NCI-H1105 treated with DMSO at 0.1 percent for 48 hours (cell line): ENCODE results near the gene CD84.
"Not testable (repeated sequence)": the region's sequence is repeated elsewhere in the genome, so short reads cannot be mapped to it uniquely, and the experiment has no call there.

Experiments
- DNase-seq: peaks from one replicate; lab custom pipeline; 2025; lab: John Stamatoyannopoulos, UW

CD84 gene

DNA sequence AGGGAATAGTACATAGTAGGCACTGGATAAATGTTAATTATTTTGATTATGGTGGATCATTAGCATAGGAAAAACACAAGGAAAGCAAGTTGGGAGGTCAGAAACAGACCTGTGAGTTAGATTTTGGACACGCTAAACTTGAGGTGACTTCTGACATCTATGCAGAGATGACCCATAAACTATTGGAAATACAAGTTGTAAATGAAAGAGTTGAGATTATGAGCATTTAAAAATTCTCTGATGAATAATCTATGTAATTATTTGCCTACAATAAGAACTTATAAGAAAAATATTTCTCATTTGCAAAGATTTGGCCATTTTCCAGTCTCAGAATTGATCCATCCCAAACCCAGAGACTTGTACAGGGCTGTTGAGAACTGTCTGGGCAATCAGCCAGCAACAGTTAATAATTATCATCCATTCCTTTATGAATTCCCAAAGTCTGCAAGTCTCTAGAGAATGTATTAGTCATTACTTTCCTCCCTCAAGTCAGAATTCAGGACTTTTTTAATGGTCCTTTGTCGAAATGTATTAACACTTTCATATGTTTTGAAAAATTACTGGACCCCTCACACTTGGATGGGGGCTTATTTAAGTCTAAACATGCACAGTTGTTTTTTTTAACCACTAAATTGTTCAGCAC lies 36.9 kb downstream of the CD84 start:
- DNase-seq = no peak

DNA sequence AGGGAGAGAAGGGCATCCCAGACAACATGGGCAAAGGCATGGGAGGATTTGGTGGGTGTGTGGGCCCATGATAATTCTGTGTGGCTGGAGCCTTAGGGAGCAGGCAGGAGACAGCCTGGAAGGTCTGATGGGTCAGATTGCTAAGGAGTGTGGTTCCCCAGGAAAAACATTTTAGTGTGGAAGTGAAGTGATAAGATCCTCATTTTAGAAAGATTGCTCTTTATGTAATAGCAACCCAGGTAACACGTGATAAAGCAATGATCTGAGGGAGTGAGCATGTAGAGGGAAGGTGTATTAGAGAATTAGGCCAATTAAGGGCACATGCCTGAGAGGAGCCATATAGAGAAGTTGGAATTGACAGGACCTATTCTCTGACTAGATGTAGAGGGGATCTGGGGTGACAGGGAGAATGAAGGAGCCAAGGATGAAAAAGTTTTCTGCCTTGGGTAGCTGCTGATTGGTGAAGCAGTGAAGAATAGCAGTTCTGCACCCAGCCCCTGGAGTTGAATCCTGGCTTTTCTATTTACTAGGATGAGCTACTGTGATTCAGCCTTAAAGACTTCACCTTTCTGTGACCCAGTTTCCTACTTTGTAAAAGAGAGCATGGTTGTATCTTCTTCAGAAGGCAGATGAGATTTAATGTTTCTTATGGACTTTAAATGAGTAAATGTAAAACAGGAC lies 37.5 kb downstream of the CD84 start:
- no peak for DNase-seq

DNA sequence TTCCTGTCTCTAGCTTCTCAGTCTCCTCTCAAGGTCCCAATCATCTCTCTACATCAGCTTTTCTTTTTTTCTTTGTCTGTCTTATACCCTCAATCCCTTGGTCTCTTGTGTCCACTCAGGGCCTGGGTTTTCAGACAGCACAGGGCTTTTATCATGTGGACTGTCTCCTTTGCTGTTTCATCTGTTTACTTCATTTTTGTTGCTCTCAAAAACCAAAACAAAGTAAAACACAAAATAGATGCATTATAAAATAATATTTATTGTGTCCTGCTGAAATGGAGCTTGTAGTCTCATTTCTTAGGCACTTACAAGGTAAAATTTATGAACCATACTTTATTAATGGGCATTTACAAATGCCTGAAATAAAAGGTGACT lies 38.5 kb downstream of the CD84 start:
- no peak for DNase-seq

DNA sequence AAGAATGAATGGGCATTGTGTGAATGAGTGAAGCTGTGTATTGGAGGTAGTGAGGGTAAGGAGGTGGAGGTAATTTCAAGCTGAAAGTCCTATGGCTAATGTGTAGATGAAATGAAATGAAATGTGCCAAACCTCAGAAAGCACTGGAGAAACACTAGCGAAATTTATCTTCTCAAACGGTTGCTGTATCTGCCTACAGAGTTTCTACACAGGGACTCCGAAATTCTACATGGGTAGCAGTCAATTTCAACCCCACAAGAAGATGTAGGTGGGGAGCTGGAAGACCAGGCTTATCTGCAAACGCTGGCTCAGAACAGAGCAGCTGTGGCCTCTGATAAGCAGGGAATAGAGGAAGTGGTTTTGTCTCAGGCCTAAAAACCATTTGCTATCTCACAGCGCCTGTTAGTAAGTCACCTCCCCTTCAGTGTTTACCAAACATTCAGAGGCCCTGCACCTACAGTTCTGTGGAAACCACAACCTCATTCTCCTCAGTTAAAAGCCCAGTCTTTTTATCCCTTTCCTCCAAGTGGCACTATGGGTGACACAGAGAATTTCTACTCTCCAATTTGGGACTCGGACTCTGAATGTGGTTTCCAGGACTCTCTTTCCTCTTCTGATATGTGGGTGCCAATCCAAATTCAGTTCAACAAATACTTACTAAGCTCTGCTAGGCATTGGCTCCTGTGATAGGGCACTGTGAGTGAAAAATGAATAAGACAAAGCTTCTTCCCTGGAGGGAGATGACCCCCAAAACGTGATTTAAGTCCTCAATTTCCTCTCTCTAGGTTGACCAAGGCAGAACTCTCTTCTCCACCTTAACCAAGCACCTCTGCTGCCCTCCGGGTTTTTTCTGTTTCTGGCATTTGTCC lies 39.1 kb downstream of the CD84 start:
- DNase-seq = no peak

DNA sequence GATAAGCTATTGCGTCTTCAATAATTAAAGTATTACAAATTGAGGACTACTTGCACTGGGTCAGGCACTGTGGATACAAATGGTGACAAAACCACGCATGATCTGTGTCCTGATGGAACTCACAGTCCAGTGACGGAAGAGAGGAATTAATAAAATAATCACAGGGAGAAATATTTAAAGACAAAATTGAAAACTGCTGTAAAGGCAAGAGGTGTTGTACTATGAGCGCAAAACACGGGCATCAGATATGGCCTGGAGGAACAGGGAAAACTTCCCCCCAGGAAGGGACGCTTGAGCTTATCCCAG lies 39.7 kb downstream of the CD84 start:
- DNase-seq = no peak

DNA sequence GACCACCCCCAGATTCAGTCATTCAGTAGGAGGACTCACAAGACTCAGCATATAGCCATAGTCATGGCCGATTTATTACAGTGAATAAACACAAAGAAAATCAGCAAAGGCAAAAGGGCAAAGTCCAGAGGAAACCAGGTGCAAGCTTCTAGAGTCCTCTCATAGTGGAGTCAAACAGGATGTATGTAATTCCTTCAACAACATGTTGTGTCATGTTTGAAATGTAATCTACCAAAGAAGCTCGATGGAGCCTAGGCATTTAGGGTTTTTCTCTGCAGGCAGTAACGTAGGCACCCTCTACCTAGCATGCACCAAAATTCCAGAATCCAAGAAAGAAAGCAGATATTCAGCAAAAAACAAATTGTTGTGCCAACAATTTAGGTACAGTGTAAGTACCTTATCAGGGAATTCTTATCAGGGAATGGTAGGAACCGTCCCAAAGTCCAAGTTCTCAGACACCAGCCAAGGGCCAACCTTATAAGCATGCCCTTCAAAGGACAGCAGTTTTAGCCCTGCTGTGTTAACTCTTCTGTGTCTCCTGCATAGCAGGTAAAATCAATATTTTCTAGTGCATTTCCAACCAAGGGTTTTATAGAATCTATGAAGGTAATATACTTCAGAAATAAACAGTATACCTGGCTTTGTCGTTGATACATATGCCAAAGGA lies 40.2 kb downstream of the CD84 start:
- DNase-seq = no peak

DNA sequence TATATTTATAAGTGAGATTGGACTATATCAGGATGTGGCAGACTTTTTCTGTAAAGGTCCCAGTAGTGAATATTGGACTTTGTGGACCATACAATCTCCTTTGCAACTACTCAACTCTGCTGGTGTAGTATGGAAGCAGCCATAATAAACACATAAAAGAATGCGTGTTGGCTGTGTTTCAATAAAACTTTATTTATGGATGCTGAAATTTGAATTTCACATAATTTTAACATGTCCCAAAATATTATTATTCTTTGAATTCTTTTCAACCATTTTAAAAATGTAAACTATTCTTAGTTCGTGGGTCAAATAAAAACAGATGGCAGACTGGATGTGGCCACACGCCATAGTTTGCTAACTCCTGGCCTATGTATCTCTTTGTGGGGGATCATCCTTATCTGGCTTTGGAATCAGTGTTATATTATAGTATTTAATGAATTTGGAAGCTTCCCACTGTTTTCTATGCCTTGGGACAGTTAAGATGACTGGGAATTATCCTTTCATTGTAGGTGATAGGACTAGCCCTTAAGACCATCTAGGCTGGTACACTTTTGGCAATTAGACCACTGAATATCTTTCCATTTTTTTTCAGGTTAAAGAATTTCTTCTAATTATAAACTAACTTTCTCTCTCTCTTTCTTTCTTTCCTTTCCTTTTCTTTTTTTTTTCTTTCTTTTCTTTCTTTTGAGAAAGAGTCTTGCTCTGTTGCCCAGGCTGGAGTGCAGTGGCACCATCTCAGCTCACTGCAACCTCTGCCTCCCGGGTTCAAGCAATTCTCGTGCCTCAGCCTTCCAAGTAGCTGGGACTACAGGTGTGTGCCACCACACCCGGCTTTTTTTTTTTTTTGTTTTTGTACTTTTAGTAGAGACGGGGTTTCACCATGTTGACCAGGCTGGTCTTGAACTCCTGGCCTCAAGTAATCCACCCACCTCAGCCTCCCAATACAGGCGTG lies 41.3 kb downstream of the CD84 start:
- DNase-seq = no peak

DNA sequence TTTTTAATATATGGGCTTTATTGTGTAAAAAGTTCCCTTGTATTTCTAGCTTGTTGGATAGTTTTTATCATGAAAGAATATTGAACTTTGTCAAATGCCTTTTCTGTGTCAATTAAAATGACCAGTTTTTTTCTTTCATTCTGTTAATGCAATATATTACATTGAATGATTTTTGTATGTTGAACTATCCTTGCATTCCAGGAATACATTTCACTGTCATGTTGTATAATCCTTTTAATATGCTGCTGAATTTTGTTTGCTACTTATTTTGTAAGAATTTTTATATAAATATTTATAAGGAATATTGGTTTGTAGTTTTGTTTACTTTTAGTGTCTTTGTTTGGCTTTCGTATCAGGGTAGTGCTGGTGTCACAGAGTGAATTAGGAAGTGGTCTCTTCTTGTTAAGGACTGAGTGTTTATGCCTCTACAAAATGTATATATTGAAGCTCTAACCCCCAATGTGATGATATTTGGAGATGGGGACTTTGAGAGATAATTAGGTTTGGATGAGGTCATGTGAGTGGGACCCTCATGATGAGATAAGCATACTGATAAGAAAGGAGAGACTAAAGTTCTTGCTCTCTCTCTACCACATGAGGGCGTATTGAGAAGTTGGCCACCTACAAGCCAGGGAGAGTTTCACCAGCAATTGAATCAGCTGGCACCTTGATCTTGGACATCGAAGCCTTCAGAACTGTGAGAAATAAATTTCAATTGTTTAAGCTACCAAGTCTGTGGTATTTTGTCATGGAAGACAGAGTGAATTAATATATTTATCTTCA lies 44.3 kb downstream of the CD84 start:
- DNase-seq = no peak

DNA sequence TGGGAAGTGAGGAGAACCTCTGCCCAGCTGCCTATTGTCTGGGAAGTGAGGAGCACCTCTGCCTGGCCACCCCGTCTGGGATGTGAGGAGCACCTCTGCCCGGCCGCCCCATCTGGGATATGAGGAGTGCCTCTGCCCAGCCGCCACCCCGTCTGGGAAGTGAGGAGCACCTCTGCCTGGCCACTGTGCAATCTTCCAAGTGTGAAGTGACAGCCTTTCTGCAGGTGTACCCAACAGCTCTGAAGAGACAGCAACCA lies 46.8 kb downstream of the CD84 start:
- not testable (repeated sequence) for DNase-seq

DNA sequence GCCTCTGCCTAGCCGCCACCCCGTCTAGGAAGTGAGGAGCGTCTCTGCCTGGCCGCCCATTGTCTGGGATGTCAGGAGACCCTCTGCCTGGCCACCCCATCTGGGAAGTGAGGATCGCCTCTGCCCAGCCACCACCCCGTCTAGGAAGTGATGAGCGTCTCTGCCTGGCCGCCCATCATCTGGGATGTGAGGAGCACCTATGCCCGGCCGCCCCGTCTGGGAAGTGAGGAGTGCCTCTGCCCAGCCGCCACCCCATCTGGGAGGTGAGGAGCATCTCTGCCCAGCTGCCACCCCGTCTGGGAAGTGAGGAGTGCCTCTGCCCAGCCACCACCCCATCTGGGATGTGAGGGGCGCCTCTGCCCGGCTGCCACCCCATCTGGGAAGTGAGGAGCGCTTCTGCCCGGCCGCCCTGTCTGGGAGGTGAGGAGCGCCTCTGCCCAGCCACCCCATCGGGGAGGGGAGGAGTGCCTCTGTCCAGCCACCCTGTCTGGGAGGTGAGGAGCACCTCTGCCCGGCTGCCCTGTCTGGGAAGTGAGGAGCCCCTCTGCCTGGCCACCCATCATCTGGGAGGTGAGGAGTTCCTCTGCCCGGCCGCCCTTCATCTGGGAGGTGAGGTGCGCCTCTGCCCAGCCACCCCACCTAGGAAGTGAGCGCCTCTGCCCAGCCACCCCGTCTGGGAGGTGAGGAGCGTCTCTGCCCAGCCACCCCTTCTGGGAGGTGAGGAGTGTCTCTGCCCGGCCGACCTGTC lies 47.3 kb downstream of the CD84 start:
- not testable (repeated sequence) for DNase-seq

DNA sequence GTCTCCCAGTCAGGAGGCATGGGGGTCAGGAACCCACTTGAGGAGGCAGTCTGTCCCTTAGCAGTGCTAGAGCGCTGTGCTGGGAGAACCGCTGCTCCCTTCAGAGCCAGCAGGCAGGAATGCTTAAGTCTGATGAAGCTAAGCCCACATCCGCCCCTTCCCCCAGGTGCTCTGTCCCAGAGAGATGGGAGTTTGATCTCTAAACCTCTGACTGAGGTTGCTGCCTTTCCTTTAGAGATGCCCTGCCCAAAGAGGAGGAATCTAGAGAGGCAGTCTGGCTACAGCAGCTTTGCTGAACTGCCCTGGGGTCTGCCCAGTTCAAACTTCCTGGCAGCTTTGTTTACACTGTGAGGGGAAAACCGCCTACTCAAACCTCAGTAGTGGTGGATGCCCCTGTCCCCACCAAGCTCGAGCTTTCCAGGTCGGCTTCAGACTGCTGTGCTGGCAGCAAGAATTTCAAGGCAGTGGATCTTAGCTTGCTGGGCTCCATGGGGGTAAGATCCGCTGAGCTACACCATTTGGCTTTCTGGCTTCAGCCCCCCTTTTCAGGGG lies 49.8 kb downstream of the CD84 start:
- DNase-seq = not testable (repeated sequence)

DNA sequence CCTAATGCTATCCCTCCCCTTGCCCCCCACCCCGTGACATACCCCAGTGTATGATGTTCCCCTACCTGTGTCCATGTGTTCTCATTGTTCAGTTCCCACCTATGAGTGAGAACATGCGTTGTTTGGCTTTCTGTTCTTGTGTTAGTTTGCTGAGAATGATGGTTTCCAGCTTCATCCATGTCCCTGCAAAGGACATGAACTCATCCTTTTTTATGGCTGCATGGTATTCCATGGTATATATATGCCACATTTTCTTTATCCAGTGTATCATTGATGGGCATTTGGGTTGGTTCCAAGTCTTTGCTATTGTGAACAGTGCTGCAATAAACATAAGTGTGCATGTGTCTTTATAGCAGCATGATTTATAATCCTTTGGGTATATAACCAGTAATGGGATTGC lies 55.5 kb downstream of the CD84 start:
- DNase-seq = not testable (repeated sequence)

DNA sequence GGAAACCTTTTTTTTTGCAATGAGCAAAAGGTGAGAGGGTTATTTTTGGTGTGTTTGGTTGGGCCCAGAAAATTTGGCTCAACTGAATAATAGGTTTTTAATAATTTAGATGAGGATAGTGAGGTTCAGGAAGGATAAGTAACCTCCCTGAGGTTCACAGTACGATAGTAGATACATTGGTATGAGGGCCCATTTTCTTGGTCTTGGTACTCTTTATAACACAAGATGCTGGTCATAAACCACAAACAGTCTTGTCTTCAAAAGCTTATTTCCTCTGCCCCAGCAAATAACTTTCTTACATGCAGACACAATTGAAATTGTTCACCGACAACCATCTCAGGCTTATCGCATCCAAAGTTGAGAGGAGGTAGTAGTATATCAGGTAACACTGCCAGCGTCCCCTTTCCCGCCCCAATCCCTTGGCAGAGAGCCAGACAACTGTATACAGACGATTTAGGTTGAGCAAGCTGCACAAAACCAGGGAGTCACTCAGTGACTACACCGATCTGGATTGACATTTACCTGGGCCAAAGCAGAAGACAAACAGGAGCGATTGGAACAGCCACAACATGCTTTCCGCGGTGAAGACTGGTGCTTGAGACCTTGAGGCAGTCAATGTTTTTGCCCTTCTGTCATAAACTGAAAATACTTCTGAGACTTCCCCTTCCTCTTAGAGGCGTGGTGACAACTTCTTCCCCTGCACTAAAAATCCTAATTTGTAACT lies 56.5 kb downstream of the CD84 start, which contains the start of gene SLAMF6:
SLAMF6 (minus strand) TSS at position 634 of the 724 bp plus-strand sequence; CDS start at position 571, 63 bp downstream.
- DNase-seq = no peak

DNA sequence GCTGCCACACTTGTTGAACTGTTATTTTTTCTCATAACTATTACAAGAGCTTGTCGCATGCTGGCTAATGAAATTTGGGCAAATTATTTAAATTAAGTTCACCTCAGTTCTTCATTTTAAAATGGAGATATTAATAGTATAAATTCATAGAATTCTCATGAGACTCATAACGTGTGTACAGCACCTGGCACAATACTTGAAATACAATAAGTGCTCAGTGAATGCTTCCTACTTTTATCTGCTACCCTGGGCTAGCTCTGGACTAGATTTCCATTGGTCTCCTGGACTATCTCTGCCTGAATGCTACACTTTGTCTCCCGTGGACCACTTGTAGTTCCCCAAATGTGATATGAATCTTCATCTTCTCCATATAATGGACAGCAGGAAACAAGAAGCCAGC lies 57.2 kb downstream of the CD84 start:
- no peak for DNase-seq

DNA sequence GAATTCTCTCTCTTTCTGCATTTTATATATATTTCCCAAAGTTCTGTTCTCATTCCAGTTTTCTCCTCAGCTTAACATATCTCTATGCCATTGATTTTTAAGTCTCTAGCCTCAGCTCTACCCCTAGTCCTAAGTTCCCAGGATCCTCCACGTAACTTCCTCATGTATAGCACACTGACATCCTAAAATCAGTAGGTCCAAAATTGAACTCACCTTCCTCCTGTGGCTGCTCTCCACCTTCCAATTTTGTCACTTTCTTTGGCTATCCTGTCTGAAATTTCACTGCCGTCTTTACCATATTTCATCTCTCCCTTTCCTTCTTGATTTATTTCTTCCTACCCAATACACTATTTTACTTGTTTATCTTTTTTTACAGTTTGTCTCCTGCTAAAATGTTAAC lies 57.7 kb downstream of the CD84 start:
- DNase-seq = no peak

DNA sequence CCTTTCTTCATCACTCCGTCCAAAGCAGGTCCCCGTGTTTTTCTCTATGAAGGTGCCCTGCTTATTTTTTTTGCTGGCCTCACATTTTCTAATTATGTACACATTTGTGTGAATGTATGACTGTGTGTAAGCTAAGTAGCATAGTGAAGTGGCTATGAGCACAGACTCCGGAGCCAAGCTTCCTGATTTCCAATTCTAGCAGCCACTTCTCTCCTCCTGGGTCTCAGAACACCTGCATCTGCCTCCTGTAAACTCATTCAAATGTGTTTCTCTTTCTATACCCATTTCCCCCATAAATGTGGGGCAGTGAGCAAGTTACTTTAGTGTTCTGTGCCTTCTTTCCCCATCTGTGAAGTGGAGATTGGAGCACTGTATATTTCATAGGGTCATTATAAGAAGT lies 58.3 kb downstream of the CD84 start:
- DNase-seq = no peak

DNA sequence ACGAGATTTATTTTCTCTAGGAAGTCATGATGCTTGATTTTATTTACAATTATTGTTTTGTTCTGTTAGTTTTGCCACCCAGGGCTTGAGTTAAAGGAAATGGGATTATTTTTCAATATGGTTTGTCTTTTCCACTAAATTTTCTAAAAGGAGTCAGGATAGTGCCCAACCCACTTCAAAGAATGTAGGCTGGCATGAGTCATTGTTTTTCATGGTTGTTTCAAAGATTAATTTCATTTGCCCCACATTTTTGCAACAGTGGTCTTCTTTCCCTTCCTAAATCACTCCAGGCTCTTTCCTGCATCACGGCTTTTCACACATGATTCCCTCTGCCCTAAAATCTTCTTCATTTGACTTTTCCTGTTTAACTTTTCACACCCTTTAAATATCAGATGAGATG lies 58.7 kb downstream of the CD84 start:
- DNase-seq = no peak

DNA sequence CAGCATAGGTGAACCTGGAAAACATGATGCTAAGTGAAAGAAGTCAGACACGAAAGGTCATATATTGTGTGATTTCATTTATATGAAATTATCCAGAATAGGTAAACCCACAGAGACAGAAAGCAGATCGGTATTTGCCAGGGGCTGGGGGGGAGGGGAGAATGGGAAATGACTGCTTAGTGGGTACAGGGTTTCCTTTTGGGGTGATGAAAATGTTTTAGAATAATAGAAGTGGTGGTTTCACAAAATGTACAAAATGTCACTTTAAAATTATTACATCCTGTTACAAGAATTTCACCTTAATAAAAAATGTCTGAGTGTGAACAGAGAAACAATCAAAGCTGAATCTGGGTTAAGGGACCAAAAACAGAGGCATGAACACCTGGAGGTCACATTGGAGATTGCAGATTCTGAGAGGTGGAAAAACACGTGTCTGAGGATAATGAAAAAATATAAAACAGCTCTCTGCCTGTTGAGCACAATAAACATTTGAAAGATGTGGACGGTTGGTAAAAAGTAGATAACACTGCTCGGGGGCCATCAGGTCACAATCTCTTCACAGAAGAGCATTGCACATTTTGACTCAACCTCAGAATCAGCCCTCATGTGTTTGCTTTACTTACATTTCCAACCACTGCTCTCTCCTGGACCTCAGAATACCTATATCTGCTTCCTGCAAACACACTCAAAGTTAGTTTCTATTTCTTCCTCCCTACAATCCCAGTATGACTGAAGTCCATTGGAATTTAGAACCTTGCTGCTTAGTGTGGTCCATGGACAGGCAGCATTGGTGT lies 59.5 kb downstream of the CD84 start:
- DNase-seq = no peak
